Measurements from ENCODE around the gene SESTD1. TPM values are rescaled to one million over a fixed set of nuclear protein-coding genes. Genes with fewer than 3 reads are reported as not detected.

SESTD1 gene
- total and polyA plus RNA-seq, 2 of the 8 experiments (the other 6 are each of a cell fraction or from before 2014, with no cell fraction given), result 5.2 to 49.6 TPM

GRCh38 chr2:179226203-179226960, 38.2 kb downstream of the SESTD1 start:
- Histone ChIP-seq H3K4ac (replicated peaks; ENCODE audit: insufficient read length, low read depth, low read length) (no peak overlapping the region), H4K20me1 (replicated peaks in 1 of 2; ENCODE audit: control insufficient read depth in 1 of 2, insufficient read depth in 2 of 2, low read length in 2 of 2) (no peaks in the 10 kb centered on the region), H3K9me3 (ENCODE audit: insufficient read depth in 2 of 2, low read depth in 1 of 2, low read length in 1 of 2) (no peaks in the 10 kb centered on the region), H3K23ac (ENCODE audit: insufficient read length) (no peak overlapping the region), H3K27ac (ENCODE audit: low read depth, low read length) (no peak overlapping the region), H4K8ac (ENCODE audit: extremely low read depth, insufficient read depth, low read length) (no peak overlapping the region), H3K9ac (replicated peaks in 1 of 4; ENCODE audit: extremely low read depth in 1 of 4, low read depth in 3 of 4, low read length in 3 of 4) (no peak overlapping the region), H3K79me1 (ENCODE audit: low read depth, low read length) (0 out of 2 replicates have a peak, but pooled peaks cover 3% of the 10 kb centered on the region), H4K91ac (replicated peaks; ENCODE audit: insufficient read length, low read length) (no peak overlapping the region), H3K27me3 (replicated peaks in 1 of 4; ENCODE audit: control insufficient read depth in 3 of 4, extremely low read depth in 1 of 4, insufficient read depth in 3 of 4, low read length in 3 of 4) (no peaks in the 10 kb centered on the region), H3K4me3 (ENCODE audit: extremely low read depth in 1 of 4, insufficient read depth in 2 of 4, low read depth in 3 of 4, low read length in 4 of 4) (no peak overlapping the region), H4K5ac (ENCODE audit: insufficient read length, low read depth, low read length) (no peak overlapping the region), H2BK5ac (ENCODE audit: low read depth, low read length) (no peak overlapping the region), H3K14ac (ENCODE audit: insufficient read length) (no peak overlapping the region), H2BK12ac (ENCODE audit: low read depth, low read length) (no peak overlapping the region), H3K56ac (replicated peaks; ENCODE audit: insufficient read length, low read depth, low read length) (no peak overlapping the region), H3K36me3 (ENCODE audit: control insufficient read depth in 2 of 4, insufficient read depth in 4 of 4, low read length in 3 of 4) (no peaks in the 10 kb centered on the region), H3K4me2 (ENCODE audit: insufficient read depth in 1 of 2, low read depth in 2 of 2, low read length in 2 of 2) (no peak overlapping the region), H3K4me1 (replicated peaks in 1 of 4; ENCODE audit: control insufficient read depth in 3 of 4, insufficient read depth in 4 of 4, low read length in 3 of 4) (peaks cover 0 to 6% (median 2%) of the 10 kb centered on the region in 4 experiments; a peak in 2 of 7 replicates), H2AK5ac (ENCODE audit: low read depth, low read length) (no peak overlapping the region), H2BK15ac (ENCODE audit: low read length) (no peak overlapping the region), H3K79me2 (ENCODE audit: control insufficient read depth in 1 of 2, insufficient read depth in 2 of 2, low read length in 2 of 2) (peaks cover 0 to 17% of the 10 kb centered on the region in 2 experiments; a peak in 2 of 4 replicates), H3K18ac (ENCODE audit: extremely low read depth, low read length) (no peak overlapping the region), H3K23me2 (ENCODE audit: low read depth, low read length) (no peaks in the 10 kb centered on the region), H2BK120ac (replicated peaks; ENCODE audit: low read depth, low read length) (no peak overlapping the region), H2BK20ac (ENCODE audit: low read length) (no peak overlapping the region), H2AFZ (ENCODE audit: low read length) (no peak overlapping the region)
- FAIRE-seq (no peak), DNase-seq (ENCODE audit: low read depth in 1 of 2, low spot score in 2 of 2) (no peak)
- WGBS, 2 experiments (ENCODE audit: extremely low coverage in 1 of 2, insufficient coverage in 1 of 2, insufficient read length in 1 of 2, insufficient replicate concordance in 2 of 2, low coverage in 1 of 2, low lambda C conversion rate in 2 of 2, missing lambda C conversion rate in 1 of 2), result 95% methylated on average over 6 of the region's 6 CpGs; no CpG with 5 or more reads in 1 of the 2 experiments
- CTCF ChIA-PET (ENCODE audit: partially characterized antibody), result interaction anchor here (1.0 kb wide), 1 partner anchor 13 kb away, joined by 8 read pairs; no protein-coding TSS in a partner anchor
- POLR2A ChIA-PET (ENCODE audit: partially characterized antibody), result no interaction called here
- TF ChIP-seq EGR1 (IDR thresholded peaks at IDR 0.05; ENCODE audit: borderline replicate concordance, low read depth, low read length) (no peak), RNF2 (IDR thresholded peaks at IDR 0.05; ENCODE audit: borderline replicate concordance, low read depth, low read length, missing control alignments, poor library complexity, severe bottlenecking) (no peak), CHD1 (IDR thresholded peaks at IDR 0.05; ENCODE audit: low read depth, low read length) (no peak), HDAC6 (IDR thresholded peaks at IDR 0.05; ENCODE audit: low read depth, low read length) (no peak), ATF3 (IDR thresholded peaks at IDR 0.05; ENCODE audit: insufficient read depth, low read depth, low read length) (no peak)
